Hepatic stellate cell (primary cell): ENCODE data around the gene RAB6D.
"Not testable (repeated sequence)": the region's sequence is repeated elsewhere in the genome, so short reads cannot be mapped to it uniquely, and the experiment has no call there.

ENCODE experiments used
- DNase-seq: peaks from one replicate; pipeline ENCODE4 v3.0.0; 2011; ENCODE audit warnings: low spot score

The RAB6D gene

GRCh38 chr2:131363703-131364186 lies at the start of gene RAB6D:
Gene RAB6D (minus strand): TSS chr2:131364168. CDS start chr2:131363720, 448 bp downstream.
- not testable (repeated sequence) for DNase-seq

- peak; percentile 33 for DNase-seq
These were observed 49.3 kb upstream of the RAB6D start for GRCh38 chr2:131413148-131413747.

GRCh38 chr2:131410173-131410572 lies 46.2 kb upstream of the RAB6D start:
- no peak for DNase-seq

GRCh38 chr2:131408778-131409177 lies 44.8 kb upstream of the RAB6D start:
- no peak for DNase-seq

GRCh38 chr2:131408207-131408606 lies 44.2 kb upstream of the RAB6D start:
- DNase-seq = no peak

GRCh38 chr2:131404753-131405152 lies 40.8 kb upstream of the RAB6D start:
- DNase-seq = no peak

DNA sequence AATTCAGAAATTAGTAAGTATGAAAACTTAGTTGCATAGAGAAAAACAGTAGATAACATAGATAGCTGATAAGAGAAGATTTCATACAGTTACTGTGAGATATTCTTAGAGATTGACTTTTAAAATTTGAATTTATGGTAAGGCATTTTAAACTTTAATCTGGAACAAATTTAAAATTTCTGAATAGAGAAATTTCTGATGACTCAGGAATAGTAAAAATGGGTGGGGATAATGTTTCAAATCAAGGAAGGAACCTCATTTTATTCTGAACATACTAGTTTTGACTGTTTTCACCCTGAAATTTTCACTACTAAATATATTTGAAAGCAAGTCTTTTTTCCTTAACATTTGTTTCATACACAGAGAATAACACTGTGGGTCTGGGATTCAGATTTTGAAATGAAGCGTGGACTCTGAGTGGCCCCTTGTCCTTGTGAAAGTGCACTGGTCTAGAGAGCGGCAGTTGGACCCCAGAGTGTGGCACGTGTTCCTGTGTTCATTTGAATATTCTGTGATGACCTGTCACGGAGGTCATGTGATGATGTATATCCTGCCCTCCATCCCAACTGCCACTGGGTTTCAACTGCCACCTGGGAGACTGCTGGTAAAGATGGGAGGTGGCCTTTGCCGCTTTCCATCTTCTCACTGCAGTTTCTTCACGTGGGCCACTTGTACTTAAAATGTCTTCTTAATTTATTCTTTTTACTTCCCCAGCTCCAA lies 38.5 kb upstream of the RAB6D start:
- DNase-seq = no peak

DNA sequence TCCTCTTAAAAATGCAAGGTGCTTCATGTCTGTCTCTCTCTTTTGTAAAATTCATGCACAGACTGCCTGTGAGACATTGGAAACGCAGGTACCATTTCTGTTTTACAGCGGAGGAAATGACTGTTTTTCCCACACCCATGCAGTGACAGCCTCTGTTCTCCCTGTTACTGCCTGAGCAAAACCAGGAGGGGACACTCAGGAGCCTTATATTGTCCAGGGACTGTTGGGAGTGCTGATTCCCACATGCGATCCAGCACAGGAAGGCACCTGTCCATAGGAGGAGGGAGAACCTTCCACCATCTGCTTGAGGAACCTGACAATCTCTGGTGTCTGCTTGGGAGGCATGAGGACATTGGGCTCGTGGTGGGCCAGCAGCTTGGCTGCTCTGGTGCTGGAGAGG lies 36.9 kb upstream of the RAB6D start:
- no peak for DNase-seq

GRCh38 chr2:131400441-131400840 lies 36.5 kb upstream of the RAB6D start:
- DNase-seq = not testable (repeated sequence)

GRCh38 chr2:131396209-131396608 lies 32.2 kb upstream of the RAB6D start:
- not testable (repeated sequence) for DNase-seq

DNA sequence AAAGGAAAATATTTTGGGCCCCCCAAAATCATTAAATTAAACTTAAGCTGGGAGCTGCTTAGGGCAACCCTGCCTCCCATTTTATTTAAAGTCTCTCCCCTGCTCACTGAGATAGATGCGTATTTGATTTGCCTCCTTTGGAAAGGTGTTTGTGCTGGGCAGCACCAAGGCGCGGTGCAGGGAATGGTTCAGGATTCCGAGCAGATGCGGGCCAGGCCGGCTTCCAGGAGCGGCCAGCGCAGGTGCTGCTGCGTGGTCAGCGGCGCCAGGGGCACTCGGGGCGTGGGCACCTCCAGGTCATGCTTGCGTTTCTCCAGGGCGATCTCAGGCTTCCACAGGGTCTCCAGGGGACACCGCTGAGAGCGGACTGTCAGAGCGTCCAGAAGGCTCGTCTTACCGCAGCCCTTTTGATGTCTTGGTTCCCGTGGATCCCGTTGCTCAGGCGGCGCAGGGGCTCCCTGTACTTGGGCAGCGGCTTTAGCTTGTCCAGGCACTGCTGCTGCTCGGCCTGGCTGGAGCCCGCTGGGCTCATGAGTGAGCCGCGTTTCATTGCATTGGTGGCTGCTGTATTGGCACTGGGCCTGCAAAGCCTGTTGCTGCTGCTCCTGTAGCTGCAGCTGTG lies 31.2 kb upstream of the RAB6D start:
- not testable (repeated sequence) for DNase-seq

DNA sequence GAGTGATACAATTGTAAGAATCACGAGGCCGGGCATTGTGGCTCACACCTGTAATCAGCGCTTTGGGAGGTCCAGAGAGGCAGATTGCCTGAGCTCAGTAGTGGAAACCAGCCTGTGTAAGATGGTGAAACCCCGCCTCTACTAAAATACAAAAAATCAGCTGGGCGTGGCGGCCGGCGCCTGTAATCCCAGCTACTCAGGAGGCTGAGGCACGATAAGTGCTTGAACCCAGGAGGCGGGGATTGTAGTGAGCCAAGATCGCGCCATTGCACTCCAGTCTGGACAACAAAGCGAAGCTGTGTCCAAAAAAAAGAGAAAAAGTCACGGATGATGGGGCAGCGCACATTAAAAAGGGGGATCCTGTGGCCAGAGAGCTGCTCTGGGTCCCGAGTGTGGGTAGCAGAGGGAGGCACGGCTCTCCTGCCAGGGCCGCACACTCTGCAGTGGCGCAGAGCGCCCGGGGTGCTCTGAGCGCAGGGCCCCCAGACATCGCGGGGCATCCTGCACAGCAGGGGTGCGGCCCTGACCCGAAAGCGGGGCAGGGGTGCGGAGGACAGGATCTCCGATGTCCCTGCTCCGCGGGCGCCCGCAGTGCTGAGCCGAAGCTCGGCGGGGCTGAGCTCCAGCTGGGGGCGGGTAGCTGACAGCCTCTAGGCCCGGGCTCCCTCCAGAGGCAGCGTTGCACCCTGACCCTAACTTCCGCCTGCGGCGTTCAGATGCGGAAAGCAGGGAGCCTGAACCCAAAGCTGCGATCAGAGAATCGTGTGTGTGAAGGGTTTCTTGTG lies 30.4 kb upstream of the RAB6D start:
- no peak for DNase-seq

- not testable (repeated sequence) for DNase-seq
These were observed 28.0 kb upstream of the RAB6D start for GRCh38 chr2:131391953-131392352.

DNA sequence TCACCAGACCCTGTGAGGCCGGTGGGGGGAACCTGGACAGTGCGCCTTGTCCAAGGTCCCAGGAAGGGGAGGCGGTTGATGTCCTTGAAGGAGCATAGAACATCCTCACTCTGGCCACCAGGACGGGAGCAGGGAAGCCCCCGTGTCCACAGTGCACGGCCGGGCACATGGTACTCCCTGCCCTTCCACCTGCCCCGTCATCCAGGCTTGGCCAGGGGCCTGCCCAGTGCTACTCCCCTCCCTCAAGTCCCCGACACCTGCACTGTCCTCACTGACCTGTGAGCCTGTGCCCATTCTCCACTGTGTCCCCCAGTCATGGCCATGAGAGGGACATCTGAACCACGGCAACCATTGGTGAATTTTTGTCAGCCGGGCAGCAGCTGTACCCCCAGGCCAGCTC lies 27.5 kb upstream of the RAB6D start:
- not testable (repeated sequence) for DNase-seq

GRCh38 chr2:131390495-131391130 lies 26.6 kb upstream of the RAB6D start:
- not testable (repeated sequence) for DNase-seq

GRCh38 chr2:131389657-131390056 lies 25.7 kb upstream of the RAB6D start:
- no peak for DNase-seq

DNA sequence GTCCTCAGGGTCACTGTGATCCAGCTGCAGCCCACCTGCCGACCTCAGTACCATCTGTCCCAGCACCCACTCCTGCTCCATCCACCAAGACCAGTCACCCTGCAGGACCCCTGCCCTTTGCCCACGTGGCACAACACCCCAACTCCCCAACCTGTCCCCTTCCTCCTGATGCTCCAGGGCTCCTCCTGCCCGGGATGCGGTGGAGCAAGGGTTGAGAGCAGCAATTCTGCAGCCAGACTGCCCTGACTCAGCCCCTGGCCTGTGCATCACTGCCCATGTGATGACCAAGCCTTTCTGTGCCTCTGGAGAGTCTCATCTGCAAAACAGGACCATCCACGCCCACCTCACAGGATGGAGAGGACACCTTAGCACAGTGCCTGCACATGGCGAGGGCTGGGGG lies 24.9 kb upstream of the RAB6D start:
- not testable (repeated sequence) for DNase-seq

- not testable (repeated sequence) for DNase-seq
These were observed 9.1 kb upstream of the RAB6D start for GRCh38 chr2:131373111-131373510.

DNA sequence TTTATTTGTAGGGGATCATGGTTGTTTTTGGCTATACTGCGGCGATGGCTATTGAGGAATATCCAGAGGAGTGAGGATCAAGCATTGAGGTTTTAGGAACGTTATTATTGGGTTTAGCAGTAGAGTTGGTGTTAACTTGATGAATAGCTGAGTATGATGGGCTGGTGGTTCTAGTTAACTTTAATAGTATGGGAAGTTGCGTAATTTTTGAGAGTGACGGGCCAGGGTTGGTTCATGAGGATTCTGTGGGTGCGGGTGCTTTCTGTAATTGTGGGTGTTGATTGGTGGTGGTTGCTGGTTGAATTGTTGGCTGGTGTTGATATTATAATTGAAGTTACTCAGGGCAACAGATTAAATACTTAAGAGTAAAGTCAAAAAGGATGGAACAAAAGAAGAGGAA lies 6.0 kb upstream of the RAB6D start:
- DNase-seq = no peak

- DNase-seq = not testable (repeated sequence)
These were observed 4.6 kb upstream of the RAB6D start for GRCh38 chr2:131368493-131369066.

- DNase-seq = no peak
These were observed 3.4 kb upstream of the RAB6D start for GRCh38 chr2:131367352-131367751.
